GM10248 (cell line): ENCODE results near the gene UBE2V1.

Experiments
- CTCF ChIA-PET: fragments of 300-600 bp; sonication (Branson Sonifier 250); formaldehyde crosslinking; extraction: SDS; loops from one replicate; lab custom pipeline; 2021; ENCODE audit warnings: antibody characterized with exemption; lab: Yijun Ruan, JAX
- POLR2A ChIA-PET: fragments of 350-650 bp; sonication (Branson Sonifier 250); formaldehyde crosslinking; extraction: SDS; loops from one replicate; lab custom pipeline; 2020; ENCODE audit warnings: antibody characterized with exemption; lab: Yijun Ruan, JAX
- DNase-seq: peaks from one replicate; pipeline ENCODE4 v3.0.0; 2012; ENCODE audit errors: extremely low spot score
- CTCF ChIP-seq: IDR thresholded peaks from 2 replicates; pipeline ENCODE4 v1.5.1; 2012; ENCODE audit warnings: mild to moderate bottlenecking, low read depth; ENCODE audit errors: extremely low read depth, missing control alignments, control extremely low read depth

UBE2V1 gene

GRCh38 chr20:50038169-50038568, 74.8 kb downstream of the UBE2V1 start:
- CTCF ChIA-PET, result interaction anchor here (1.4 to 2.8 kb wide), 2 partner anchors 33 to 60 kb away, joined by 3 to 15 read pairs; no protein-coding TSS in a partner anchor
- POLR2A ChIA-PET, result no interaction called here
- DNase-seq, result no peak
- no peak for TF ChIP-seq CTCF

GRCh38 chr20:50037575-50037974, 75.4 kb downstream of the UBE2V1 start:
- CTCF ChIA-PET, result interaction anchor here (1.4 to 2.8 kb wide), 7 partner anchors 12 to 61 kb away, joined by 3 to 15 read pairs (median 5); no protein-coding TSS in a partner anchor
- POLR2A ChIA-PET, result no interaction called here
- no peak for TF ChIP-seq CTCF
- DNase-seq, result no peak

- no peak for DNase-seq
- no peak for TF ChIP-seq CTCF
- ChIA-PET POLR2A (no interaction called here), CTCF (interaction anchor here (1.4 to 2.8 kb wide), 7 partner anchors 12 to 61 kb away, joined by 3 to 15 read pairs (median 5); no protein-coding TSS in a partner anchor)
Observed at GRCh38 chr20:50037123-50037522, 75.8 kb downstream of the UBE2V1 start.

GRCh38 chr20:50036703-50037102, 76.2 kb downstream of the UBE2V1 start:
- POLR2A ChIA-PET, result no interaction called here
- TF ChIP-seq CTCF, result no peak

GRCh38 chr20:50034567-50035180, 78.3 kb downstream of the UBE2V1 start:
- ChIA-PET POLR2A (no interaction called here), CTCF (no interaction called here)
- DNase-seq, result no peak
- TF ChIP-seq CTCF, result no peak

More at GRCh38 chr20:50036703-50037102, 76.2 kb downstream of the UBE2V1 start:
- CTCF ChIA-PET, result interaction anchor here (1.4 to 2.8 kb wide), 7 partner anchors 12 to 60 kb away, joined by 3 to 15 read pairs (median 5); no protein-coding TSS in a partner anchor
- DNase-seq, result no peak

- TF ChIP-seq CTCF, result no peak
- POLR2A ChIA-PET, result no interaction called here
- CTCF ChIA-PET, result interaction anchor here (1.0 to 1.4 kb wide), 2 partner anchors 38 to 54 kb away, joined by 4 to 6 read pairs; no protein-coding TSS in a partner anchor
- DNase-seq, result no peak
Observed at GRCh38 chr20:50032955-50033666, 79.8 kb downstream of the UBE2V1 start.
